Measurements from ENCODE around the gene STAU1. TPM values are rescaled to one million over a fixed set of nuclear protein-coding genes. Genes with fewer than 3 reads are reported as not detected.

Gene STAU1
- total RNA-seq, 1 donor from 2014 or later, result 73.5 TPM

DNA sequence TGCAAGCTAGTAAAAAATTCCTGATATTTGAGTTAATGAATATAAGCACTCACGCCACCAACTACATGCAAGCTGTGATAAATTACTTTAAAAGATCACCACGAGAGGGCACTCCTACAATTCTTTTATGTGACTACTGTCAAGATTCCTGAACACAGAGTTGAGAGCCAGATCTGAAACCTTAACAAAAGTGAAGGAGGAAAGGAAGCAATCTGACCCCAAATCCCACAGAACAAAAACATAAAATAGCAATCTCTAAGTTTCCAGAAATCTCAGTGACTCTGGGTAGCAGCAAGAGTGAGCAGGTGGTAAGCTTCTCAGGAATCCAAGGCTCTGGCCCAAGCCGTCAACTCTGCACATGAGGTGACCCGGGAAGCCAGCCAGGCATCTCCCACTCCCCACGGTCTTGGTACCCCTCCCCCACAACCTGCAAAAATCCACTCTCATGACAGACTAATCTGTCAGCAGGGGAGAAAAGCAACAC lies 55.1 kb downstream of the STAU1 start:
- ATAC-seq, result peak; percentile 72 to 86
- H3K36me3 ChIP-seq, result peaks cover 48% of the 10 kb centered on the region
- intact Hi-C loops (cut with DNase I), result loop anchor here (10.0 kb wide), 1 partner anchor 82 kb away; the partner anchor contains the start of gene DDX27

DNA sequence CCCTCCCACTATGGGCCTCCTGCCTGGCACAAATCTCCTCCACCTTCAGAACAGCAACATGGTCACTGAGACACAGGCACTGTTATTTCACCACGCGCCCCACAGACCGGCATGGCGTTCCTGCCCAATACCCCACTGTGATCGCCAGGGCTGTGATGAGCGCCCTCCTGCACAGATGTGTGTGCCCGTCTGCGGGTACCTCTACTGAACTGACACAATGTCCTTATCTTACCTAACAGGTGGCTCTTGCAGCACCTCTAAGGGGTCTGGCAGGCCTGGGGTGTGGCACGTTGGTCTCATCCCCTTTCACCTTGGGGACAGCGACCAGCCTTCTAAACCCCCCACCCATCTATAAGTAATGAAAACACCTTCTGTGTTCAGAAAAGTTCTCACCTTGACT lies 64.2 kb downstream of the STAU1 start:
- Histone ChIP-seq H3K27me3 (ENCODE audit: low read depth) (no peaks in the 10 kb centered on the region), H3K36me3 (peaks cover 65% of the 10 kb centered on the region), H3K9me3 (no peaks in the 10 kb centered on the region), H3K4me1 (no peaks in the 10 kb centered on the region), H3K27ac (no peak overlapping the region), H3K4me3 (no peak overlapping the region)
- intact Hi-C loops (cut with DNase I), result no loop called here
- TF ChIP-seq, protein P1, sequence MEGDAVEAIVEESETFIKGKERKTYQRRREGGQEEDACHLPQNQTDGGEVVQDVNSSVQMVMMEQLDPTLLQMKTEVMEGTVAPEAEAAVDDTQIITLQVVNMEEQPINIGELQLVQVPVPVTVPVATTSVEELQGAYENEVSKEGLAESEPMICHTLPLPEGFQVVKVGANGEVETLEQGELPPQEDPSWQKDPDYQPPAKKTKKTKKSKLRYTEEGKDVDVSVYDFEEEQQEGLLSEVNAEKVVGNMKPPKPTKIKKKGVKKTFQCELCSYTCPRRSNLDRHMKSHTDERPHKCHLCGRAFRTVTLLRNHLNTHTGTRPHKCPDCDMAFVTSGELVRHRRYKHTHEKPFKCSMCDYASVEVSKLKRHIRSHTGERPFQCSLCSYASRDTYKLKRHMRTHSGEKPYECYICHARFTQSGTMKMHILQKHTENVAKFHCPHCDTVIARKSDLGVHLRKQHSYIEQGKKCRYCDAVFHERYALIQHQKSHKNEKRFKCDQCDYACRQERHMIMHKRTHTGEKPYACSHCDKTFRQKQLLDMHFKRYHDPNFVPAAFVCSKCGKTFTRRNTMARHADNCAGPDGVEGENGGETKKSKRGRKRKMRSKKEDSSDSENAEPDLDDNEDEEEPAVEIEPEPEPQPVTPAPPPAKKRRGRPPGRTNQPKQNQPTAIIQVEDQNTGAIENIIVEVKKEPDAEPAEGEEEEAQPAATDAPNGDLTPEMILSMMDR (IDR thresholded peaks at IDR 0.05), result no peak
- no peak for DNase-seq
- no peak for ATAC-seq

More for the DNA sequence above, 55.1 kb downstream of the STAU1 start:
- DNase-seq, result no peak
- H3K27ac ChIP-seq, result peak overlapping the region; percentile 18
- no peaks in the 10 kb centered on the region for H3K9me3 ChIP-seq
- no peak overlapping the region for H3K4me3 ChIP-seq
- H3K27me3 ChIP-seq (ENCODE audit: low read depth), result no peaks in the 10 kb centered on the region
- TF ChIP-seq, protein P1 (IDR thresholded peaks at IDR 0.05), result peak; percentile 56
- H3K4me1 ChIP-seq, result peaks cover 8% of the 10 kb centered on the region

DNA sequence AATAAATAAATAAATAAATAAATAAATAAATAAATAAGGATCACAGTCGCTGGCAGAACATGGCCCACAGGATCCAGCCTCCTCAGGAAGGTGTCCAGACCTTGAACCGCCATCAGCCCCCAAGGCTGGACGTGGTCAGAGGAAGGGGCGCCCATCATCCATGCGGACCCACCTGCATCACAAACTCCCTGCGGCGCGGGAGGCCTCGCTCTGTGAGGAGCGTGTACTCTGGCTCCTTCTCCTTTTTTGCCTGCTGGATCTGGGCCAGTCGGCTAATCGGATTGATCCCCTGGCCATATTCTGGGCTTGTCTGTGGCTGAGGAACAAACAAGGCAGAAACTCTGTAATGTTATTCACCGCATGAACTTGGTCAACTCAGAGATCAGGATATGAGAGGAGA lies 65.2 kb downstream of the STAU1 start:
- Histone ChIP-seq H3K4me1 (no peaks in the 10 kb centered on the region), H3K9me3 (no peaks in the 10 kb centered on the region), H3K4me3 (no peak overlapping the region), H3K27me3 (ENCODE audit: low read depth) (no peaks in the 10 kb centered on the region), H3K36me3 (peaks cover 70% of the 10 kb centered on the region), H3K27ac (no peak overlapping the region)
- intact Hi-C loops (cut with DNase I), result no loop called here
- DNase-seq, result no peak
- no peak for ATAC-seq
- TF ChIP-seq, protein P1 (IDR thresholded peaks at IDR 0.05), result no peak

DNA sequence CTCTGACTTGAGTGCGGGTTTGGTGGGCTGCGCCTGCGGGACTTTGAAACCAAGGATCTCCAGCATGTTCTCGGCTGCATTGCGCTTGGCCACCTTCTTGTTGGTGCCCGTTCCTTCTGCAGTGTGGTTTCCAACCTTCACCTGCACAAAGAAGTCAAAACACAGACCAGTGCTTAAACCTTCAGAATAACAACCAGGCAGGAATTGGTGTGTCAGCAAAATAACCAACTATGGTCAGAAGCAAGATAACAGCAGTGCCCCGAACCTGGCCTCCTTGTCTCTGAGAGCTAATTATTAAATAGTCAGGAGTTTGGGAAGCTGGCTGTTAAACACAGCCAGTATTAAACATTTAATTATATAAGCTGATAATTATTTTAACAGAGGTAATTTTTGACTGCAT lies 68.1 kb downstream of the STAU1 start:
- Histone ChIP-seq H3K4me1 (no peaks in the 10 kb centered on the region), H3K4me3 (no peak overlapping the region), H3K27ac (no peak overlapping the region), H3K9me3 (no peaks in the 10 kb centered on the region), H3K36me3 (peaks cover 88% of the 10 kb centered on the region), H3K27me3 (ENCODE audit: low read depth) (no peaks in the 10 kb centered on the region)
- DNase-seq, result no peak
- no peak for ATAC-seq
- TF ChIP-seq, protein P1 (IDR thresholded peaks at IDR 0.05), result no peak
- intact Hi-C loops (cut with DNase I), result no loop called here

DNA sequence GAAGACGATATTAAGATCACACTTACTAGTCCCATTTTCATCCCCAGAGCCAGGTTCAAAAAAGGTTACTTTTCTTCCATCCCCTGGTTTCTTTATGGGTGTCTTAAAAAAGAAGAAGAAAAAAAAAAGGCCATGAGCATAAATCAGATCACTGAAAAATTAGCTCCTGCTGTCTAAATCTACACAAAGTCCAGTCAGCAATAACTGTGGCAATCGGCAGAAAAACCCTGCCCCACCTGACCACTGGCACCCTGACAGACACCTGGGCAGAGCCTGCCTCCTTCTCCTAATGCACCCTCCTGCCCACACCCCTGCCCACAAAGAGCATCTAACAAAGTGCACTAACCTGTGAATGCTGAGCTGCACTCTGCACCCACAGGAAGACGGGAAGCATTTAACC lies 69.8 kb downstream of the STAU1 start:
- Histone ChIP-seq H3K36me3 (peaks cover 88% of the 10 kb centered on the region), H3K4me3 (no peak overlapping the region), H3K27me3 (ENCODE audit: low read depth) (no peaks in the 10 kb centered on the region), H3K4me1 (no peaks in the 10 kb centered on the region), H3K27ac (no peak overlapping the region), H3K9me3 (no peaks in the 10 kb centered on the region)
- intact Hi-C loops (cut with DNase I), result no loop called here
- ATAC-seq (no peak), DNase-seq (no peak)
- TF ChIP-seq, protein P1 (IDR thresholded peaks at IDR 0.05), result no peak

Measured in lower lobe of right lung (tissue), 2 donors.